HG02588 (cell line): ENCODE measurements around the gene DRAM2.

Source experiments
- ATAC-seq: cut with Tn5 transposase; IDR thresholded peaks from one replicate; pipeline ENCODE4 v1.9.1; 2021; ENCODE audit warnings: mild to moderate bottlenecking, moderate library complexity; ENCODE audit not compliant: unreplicated experiment

DRAM2 gene

DNA sequence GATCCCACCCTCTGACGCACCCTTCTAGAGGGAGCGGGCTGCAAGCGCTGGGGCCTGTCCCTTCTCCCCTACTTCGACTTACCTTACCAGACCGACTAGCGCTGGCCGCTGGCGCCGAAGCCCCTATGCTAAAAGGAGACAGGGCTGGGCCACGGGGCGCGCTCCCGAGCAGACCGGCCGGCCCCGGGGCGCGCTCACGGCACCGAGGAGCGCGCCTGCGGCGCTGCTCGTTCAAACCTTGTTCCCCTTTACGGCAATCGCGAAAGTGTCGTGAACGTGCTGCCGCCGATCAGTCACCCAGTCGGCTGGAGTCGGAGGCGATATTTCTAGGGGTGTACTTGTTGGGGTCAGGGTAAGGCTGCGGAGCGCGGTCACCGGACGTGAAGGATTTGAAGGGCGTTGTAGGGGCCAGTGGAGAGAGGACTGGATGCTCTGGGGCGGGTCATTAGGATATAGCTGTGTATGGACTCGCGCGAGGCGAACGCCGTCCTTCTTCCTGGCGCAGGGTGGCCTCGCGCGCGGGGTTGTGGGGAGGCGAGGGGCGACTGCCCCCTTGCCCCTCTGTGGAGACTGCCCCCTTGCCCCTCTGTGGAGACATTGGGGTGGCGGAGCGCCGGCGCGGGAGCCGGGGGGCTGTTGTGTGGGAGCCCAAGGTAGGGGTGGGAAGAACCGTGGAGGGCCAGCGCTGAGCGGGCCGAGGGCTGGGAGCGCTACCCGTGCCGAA lies at the start of gene DRAM2, which contains the start of gene CEPT1:
DRAM2 (minus strand) TSS at position 138 of the 724 bp plus-strand sequence. CDS start 8,539 bp downstream, outside the sequence.
CEPT1 (plus strand) TSS at position 268 of the 724 bp plus-strand sequence. CDS start 7,492 bp downstream, outside the sequence.
- ATAC-seq = peak; percentile 68

DNA sequence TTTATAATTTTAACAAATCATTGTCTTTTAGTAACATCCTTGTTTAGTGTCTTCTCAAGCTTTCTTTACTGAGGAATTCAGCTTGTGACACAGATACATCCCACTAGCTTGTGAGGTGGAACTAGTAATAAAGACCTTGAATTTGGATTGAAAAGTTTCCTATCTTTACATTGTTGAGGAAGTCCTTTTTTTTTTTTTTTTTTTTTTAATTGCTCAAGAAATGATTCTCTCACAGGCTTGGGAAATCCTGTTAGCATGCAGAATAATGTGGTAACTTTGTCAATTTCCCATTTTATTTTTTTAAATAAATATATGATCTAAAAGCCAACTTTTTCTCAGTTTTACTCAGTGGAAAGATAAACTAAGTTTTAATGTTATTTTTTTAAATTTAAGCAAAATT lies 44.8 kb upstream of the DRAM2 start:
- ATAC-seq = no peak

DNA sequence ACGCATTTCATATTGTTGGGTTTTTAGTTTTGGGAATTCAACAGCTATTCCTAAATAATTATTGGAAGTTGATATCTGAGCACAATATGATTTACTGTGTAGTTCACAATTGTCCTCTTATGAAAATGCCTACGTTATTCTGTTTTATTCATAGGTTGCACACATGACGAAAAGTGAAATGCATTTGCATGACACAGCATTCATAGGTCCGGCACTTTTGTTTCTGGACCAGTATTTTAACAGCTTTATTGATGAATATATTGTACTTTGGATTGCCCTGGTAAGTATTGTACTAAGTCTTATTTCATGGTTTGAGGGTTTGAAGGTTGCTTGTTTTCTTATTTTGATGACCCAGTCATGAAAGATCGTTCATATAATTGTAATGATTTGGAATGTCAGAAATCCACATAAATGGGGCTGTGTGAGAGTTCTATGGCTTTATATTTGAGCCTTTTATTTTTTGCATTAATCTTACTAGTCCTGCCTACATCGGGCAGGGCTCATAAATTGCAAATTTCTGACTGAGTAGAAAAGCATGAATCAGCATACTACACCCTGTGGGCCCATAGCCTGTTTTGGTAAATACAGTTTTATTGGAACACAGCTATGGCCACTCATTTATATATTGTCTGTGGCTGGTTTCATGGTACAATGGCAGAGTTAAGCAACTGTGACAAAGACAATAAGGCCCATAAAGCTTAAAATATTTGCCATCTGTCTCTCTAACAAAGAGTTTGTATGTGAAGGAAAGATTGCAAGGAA lies 43.6 kb upstream of the DRAM2 start:
- no peak for ATAC-seq

DNA sequence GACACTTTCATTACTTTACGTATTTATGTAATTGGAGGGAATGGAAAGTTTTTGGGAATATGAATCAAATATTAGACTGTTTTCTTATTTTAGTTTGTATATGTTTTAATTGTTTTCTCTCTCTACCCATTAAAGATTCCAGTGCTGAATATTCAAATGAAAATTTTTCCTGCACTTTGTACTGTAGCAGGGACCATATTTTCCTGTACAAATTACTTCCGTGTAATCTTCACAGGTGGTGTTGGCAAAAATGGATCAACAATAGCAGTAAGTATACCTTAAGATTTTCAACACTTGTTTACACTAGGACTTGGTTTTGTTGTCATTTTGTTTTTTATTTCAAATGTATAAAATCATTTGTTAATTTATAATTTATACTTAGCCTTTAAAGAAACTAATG lies 42.2 kb upstream of the DRAM2 start:
- no peak for ATAC-seq

- ATAC-seq = no peak
Measured at GRCh38 chr1:111179968-111180533, 40.2 kb upstream of the DRAM2 start.

- no peak for ATAC-seq
Measured at GRCh38 chr1:111176678-111177077, 36.8 kb upstream of the DRAM2 start.

DNA sequence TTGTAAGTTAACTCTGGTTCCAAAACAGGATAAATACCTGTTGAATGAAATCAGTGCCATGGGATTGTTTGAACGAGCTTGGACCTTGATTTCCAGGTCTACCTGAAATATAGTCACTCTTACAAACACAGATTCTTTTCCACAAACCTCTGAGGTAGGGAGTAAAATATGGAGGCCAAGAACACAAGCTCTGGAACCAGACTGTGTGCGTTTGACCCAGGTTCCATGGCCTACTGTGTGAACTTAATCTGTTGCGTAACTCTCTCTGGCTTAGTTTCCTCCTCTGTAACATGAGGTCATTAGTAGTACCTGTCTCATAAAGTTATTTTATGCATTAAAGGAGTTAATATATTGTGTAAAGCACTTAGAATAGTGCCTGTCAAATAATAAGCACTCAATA lies 35.5 kb upstream of the DRAM2 start:
- no peak for ATAC-seq

DNA sequence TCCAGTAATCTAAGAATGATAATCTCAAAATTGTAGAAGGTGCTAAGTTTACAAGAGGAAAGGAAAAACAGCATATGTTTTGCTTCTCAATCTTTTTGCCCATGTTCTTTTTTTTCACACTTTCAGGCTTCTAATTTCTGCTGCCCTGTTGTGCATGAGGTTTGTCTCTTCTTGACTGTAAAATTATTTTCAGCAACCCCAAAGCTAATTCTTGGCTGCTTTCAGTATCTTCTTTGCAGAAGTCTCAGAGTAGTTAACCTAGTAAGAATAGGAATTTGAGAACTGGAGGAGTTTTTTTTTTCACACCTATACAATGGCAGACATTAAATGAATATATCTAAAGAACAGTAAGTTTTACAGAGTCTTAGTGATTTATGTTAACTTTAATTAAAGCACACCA lies 34.2 kb upstream of the DRAM2 start:
- ATAC-seq = no peak

DNA sequence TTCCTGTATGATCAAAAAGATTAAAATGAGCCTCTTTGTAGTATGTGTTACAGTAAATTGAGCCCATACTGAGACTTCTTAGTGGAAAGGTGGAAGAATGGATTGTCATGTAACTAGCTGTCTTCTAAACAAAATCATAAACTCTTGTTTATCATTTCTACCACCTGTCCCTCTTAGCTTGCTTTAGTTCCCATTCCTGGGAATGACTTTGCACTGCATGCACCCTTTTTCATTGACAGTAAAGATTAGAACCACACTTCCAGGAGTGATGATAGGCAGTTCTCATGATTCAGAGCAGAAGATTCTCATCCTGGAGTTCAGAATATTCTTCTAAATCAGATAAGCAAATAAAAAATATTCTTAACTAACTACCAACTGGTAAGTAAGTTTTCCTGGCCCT lies 32.6 kb upstream of the DRAM2 start:
- no peak for ATAC-seq

DNA sequence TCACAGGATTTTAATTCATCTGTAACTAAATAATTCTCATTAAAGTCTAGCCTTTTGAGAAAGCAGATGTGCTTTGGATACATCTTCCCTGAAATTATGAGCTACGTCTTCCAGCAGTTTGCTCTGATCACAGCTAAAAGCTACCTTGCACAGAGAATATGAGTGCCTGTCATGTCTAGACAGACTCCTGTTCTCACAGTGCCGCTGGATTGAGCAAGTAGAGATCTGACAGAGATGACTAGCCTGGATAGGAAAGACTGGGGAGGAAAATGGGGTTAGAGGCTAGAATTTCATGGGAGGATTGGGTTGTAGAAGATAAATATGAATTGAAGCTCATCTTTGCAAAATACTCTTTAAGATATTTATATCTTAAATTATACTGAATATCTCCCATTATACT lies 24.3 kb upstream of the DRAM2 start:
- ATAC-seq = no peak

GRCh38 chr1:111163363-111163762 lies 23.5 kb upstream of the DRAM2 start:
- ATAC-seq = no peak

GRCh38 chr1:111162488-111162880 lies 22.6 kb upstream of the DRAM2 start:
- ATAC-seq = no peak

- ATAC-seq = no peak
Measured at GRCh38 chr1:111161843-111162487, 22.1 kb upstream of the DRAM2 start.

GRCh38 chr1:111157431-111157830 lies 17.5 kb upstream of the DRAM2 start:
- no peak for ATAC-seq

DNA sequence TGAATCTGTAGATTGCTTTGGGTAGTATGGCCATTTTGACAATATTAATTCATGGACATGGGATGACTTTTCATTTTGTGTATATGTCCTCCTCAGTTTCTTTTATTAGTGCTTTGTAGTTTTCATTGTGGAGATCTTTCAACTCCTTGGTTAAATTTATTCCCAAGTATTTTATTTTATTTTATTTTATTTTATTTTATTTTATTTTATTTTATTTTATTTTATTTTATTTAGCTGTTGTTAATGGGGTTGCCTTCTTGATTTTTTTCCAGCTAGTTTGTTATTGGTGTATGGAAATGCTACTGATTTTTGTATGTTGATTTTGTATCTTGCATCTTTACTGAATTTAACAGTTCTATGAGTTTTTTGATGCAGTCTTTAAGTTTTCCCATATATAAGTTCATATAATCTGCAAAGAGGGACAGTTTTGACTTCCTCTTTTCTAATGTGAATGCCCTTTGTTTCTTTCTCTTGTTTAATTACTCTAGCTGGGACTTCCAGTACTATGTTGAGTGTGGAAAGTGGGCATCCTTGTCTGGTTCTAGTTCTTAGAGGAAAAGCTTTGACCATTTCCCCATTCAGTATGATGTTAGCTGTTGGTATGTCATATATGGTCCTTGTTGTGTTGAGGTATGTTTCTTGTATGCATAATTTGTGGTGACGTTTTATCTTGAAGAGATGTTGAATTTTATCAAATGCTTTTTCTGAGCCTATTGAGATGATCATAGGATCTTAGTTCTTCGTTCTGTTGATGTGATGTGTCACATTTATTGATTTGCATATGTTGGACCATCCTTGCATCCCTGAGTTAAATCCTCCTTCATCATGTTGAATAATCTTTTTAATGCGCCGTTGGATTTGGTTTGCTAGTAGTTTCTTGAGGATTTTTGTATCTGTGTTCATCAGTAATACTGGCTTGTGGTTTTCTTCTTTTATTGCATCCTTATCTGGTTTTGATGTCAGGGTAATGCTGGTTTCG lies 14.4 kb upstream of the DRAM2 start:
- ATAC-seq = no peak

DNA sequence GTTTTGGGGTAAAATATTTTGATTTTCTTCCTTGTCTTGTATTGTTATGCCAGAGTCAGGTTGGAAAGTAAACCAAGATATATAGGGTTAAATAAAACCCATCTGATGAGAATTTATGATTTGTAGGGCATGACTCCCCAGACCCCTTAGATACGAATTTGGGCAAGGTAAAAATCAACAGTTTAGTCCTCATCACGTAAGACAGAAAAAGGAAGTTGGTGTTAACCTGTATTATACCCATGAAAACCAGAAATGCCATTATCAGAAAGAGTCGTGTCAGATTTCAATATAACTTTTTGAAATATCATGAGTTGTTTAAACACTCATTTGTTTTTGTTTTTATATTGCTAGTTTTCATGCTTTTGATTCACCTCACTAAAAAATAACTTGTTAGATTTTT lies 11.9 kb upstream of the DRAM2 start:
- ATAC-seq = no peak

GRCh38 chr1:111148376-111148881 lies 8.5 kb upstream of the DRAM2 start:
- no peak for ATAC-seq

- ATAC-seq = no peak
Measured at GRCh38 chr1:111147948-111148347, 8.1 kb upstream of the DRAM2 start.

GRCh38 chr1:111145963-111146768 lies 6.3 kb upstream of the DRAM2 start:
- ATAC-seq = no peak
